Right atrium auricular region (tissue), 2 donors: ENCODE measurements around the gene KIAA1217. TPM values are rescaled to one million over a fixed set of nuclear protein-coding genes. Genes with fewer than 3 reads are reported as not detected.

ENCODE experiments used
- DNase-seq: peaks from one replicate; pipeline ENCODE4 v3.0.0-alpha.2; 2019; ENCODE audit warnings: low spot score
- H3K27ac ChIP-seq, 2 donors: fragments of 200-600 bp; sonication (generic); 1 replicate in 1 of 2; 2 replicates in 1 of 2; pipeline ENCODE4 v1.5.1; 2016 to 2019
- H3K27me3 ChIP-seq, 2 donors: fragments of 200-600 bp; sonication (generic); one replicate each; pipeline versions ENCODE4 v1.5.1 to v1.6.0; 2017 to 2019
- H3K36me3 ChIP-seq: fragments of 200-600 bp; sonication (generic); one replicate; pipeline ENCODE4 v1.5.1; 2016
- H3K4me1 ChIP-seq, 2 donors: fragments of 200-600 bp; sonication (generic); one replicate each; pipeline versions ENCODE4 v1.5.1 to v1.6.0; 2017 to 2019
- H3K4me3 ChIP-seq, 2 donors: fragments of 200-600 bp; sonication (generic); 1 replicate in 1 of 2; 2 replicates in 1 of 2; pipeline ENCODE4 v1.5.1; 2017 to 2019; ENCODE audit warnings: mild to moderate bottlenecking in 1 of 2, moderate library complexity in 1 of 2
- H3K9me3 ChIP-seq, 2 donors: fragments of 200-600 bp; sonication (generic); one replicate each; pipeline ENCODE4 v1.5.1; 2019
- total RNA-seq, 2 donors: library from RNA; depleted of rRNA; stranded (reverse); fragments of >200 nt; gene quantifications; one replicate each; pipeline ENCODE4 v1.1.0, GENCODE V29; 2016
- TF ChIP-seq, protein P1 (sequence below), 2 donors: fragments of 200-600 bp; sonication (generic); IDR thresholded peaks; one replicate each; pipeline ENCODE4 v1.5.1; 2019; ENCODE audit warnings: antibody characterized with exemption in 2 of 2

KIAA1217 gene
- total RNA-seq, 2 donors from 2014 or later = 24.0 to 33.3 TPM

DNA sequence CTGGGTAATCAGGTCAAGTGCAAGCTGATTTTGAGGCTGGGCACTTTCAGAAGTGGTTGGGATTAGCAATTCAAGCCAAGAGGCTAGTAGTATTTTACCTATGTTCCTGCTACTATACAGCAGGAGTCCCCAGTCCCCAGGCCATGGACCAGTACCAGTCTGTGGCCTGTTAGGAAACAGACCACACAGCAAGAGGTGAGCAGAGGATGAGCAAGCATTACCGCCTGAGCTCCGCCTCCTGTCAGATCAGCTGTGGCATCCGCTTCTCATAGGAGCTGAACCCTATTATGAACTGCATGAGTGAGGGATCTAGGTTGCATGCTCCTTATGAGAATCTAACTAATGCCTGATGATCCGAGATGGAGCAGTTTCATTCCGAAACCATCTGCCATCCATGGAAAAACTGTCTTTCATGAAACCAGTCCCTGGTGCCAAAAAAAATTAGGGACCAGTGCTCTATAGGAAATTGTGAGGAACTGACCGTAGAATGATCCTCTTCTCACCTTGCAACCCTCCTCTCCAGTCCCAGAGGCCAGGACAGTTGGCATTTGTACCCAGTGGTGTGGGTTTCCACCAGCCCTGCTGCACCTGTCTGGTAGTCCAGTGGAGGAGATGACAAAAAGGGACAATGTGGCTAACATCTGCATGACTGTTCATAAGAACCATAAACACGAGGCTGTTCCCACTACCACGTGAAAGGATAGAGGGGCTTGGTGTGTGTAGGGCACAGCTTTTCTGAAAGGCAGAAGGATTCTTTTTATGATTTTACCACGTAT, 172.5 kb downstream of the KIAA1217 start:
- Histone ChIP-seq H3K36me3 (peaks cover 9% of the 10 kb centered on the region), H3K4me3 (no peak overlapping the region), H3K9me3 (no peaks in the 10 kb centered on the region), H3K27ac (no peak overlapping the region), H3K4me1 (peaks cover 0 to 13% of the 10 kb centered on the region in 2 donors), H3K27me3 (no peaks in the 10 kb centered on the region)
- no peak for DNase-seq
- TF ChIP-seq, protein P1, sequence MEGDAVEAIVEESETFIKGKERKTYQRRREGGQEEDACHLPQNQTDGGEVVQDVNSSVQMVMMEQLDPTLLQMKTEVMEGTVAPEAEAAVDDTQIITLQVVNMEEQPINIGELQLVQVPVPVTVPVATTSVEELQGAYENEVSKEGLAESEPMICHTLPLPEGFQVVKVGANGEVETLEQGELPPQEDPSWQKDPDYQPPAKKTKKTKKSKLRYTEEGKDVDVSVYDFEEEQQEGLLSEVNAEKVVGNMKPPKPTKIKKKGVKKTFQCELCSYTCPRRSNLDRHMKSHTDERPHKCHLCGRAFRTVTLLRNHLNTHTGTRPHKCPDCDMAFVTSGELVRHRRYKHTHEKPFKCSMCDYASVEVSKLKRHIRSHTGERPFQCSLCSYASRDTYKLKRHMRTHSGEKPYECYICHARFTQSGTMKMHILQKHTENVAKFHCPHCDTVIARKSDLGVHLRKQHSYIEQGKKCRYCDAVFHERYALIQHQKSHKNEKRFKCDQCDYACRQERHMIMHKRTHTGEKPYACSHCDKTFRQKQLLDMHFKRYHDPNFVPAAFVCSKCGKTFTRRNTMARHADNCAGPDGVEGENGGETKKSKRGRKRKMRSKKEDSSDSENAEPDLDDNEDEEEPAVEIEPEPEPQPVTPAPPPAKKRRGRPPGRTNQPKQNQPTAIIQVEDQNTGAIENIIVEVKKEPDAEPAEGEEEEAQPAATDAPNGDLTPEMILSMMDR (IDR thresholded peaks at IDR 0.05) = no peak

GRCh38 chr10:24382045-24382444, 173.1 kb downstream of the KIAA1217 start:
- H3K27me3 ChIP-seq = no peaks in the 10 kb centered on the region
- no peak overlapping the region for H3K27ac ChIP-seq
- H3K4me3 ChIP-seq = no peak overlapping the region
- TF ChIP-seq, protein P1 (IDR thresholded peaks at IDR 0.05) = no peak
- DNase-seq = no peak
- H3K4me1 ChIP-seq = peaks cover 0 to 13% of the 10 kb centered on the region in 2 donors
- H3K9me3 ChIP-seq = no peaks in the 10 kb centered on the region
- peaks cover 9% of the 10 kb centered on the region for H3K36me3 ChIP-seq

DNA sequence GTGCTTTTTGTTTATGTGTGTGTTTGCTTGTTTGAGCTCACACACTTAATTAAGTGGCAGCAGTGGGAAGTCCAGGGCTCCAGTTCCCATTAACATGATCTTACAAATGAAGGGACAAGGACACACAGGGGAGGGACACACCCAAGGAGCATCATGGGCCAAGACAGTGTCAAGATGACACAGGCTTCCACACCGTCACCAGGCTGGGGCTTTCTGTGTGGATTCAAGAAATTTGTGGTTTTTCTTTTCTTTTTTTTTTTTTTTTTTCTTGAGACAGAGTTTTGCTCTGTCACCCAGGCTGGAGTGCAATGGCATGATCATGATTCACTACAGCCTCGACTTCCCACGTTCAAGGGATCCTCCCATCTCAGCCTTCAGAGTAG, 173.6 kb downstream of the KIAA1217 start:
- peaks cover 0 to 13% of the 10 kb centered on the region in 2 donors for H3K4me1 ChIP-seq

GRCh38 chr10:24382979-24383663, 174.2 kb downstream of the KIAA1217 start:
- peaks cover 9% of the 10 kb centered on the region for H3K36me3 ChIP-seq
- no peak overlapping the region for H3K4me3 ChIP-seq
- H3K4me1 ChIP-seq = peaks cover 0 to 13% of the 10 kb centered on the region in 2 donors
- no peak for DNase-seq
- H3K27ac ChIP-seq = peak overlapping the region; percentile 45 to 56
- no peaks in the 10 kb centered on the region for H3K9me3 ChIP-seq
- no peaks in the 10 kb centered on the region for H3K27me3 ChIP-seq
- TF ChIP-seq, protein P1 (IDR thresholded peaks at IDR 0.05) = no peak

More for the DNA sequence above, 173.6 kb downstream of the KIAA1217 start:
- H3K27me3 ChIP-seq = no peaks in the 10 kb centered on the region
- H3K9me3 ChIP-seq = no peaks in the 10 kb centered on the region
- no peak overlapping the region for H3K4me3 ChIP-seq
- DNase-seq = no peak
- TF ChIP-seq, protein P1 (IDR thresholded peaks at IDR 0.05) = no peak
- H3K27ac ChIP-seq = peak overlapping the region; percentile 45 to 56
- peaks cover 9% of the 10 kb centered on the region for H3K36me3 ChIP-seq

DNA sequence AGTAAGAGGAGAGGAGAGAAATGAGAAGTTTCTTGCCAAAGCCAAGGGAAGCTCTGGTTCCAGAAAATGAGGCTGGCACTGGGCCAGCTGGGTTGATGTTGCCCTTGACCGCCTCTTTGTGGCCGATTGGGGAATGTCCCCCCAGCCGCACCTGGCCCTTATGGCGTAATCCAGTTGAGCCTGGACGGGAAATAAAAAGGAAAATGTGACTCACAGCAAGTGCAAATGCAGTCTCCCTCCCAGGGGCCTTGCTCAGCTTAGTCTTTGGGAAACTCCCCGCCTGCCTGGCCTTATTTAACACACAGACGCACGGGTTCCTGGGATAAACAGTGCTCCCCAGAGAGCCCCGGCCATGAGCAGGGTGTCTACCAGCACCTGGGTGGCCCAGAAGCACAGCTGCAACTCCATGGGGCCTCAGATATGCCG, 174.8 kb downstream of the KIAA1217 start:
- H3K27ac ChIP-seq = peak overlapping the region; percentile 45 to 61
- H3K36me3 ChIP-seq = peaks cover 9% of the 10 kb centered on the region
- DNase-seq = peak; percentile 94
- H3K4me1 ChIP-seq = peaks cover 0 to 13% of the 10 kb centered on the region in 2 donors
- no peak overlapping the region for H3K4me3 ChIP-seq
- H3K27me3 ChIP-seq = no peaks in the 10 kb centered on the region
- TF ChIP-seq, protein P1 (IDR thresholded peaks at IDR 0.05) = peak; percentile 22 to 61
- H3K9me3 ChIP-seq = no peaks in the 10 kb centered on the region
